Stomach smooth muscle (tissue), 2 donors: Measurements from ENCODE around the gene VPS37D.
"Not testable (repeated sequence)": the region's sequence is repeated elsewhere in the genome, so short reads cannot be mapped to it uniquely, and the experiment has no call there.

Experiments used
- H3K27ac ChIP-seq: one replicate; pipeline ENCODE4 v1.7.0; 2013; ENCODE audit warnings: mild to moderate bottlenecking, low read length, inconsistent platforms
- H3K27me3 ChIP-seq, 2 donors: one replicate each; pipeline ENCODE4 v1.7.0; 2013; ENCODE audit warnings: low read length in 2 of 2; ENCODE audit not compliant: insufficient read depth in 2 of 2, control insufficient read depth in 1 of 2
- H3K36me3 ChIP-seq, 2 donors: one replicate each; pipeline ENCODE4 v1.7.0; 2013; ENCODE audit warnings: low read length in 2 of 2; ENCODE audit not compliant: control insufficient read depth in 2 of 2, insufficient read depth in 2 of 2
- H3K4me1 ChIP-seq: one replicate; pipeline ENCODE4 v1.7.0; 2013; ENCODE audit warnings: low read length; ENCODE audit not compliant: control insufficient read depth, insufficient read depth
- H3K4me3 ChIP-seq, 2 donors: one replicate each; pipeline ENCODE4 v1.7.0; 2013; ENCODE audit warnings: low read length in 2 of 2
- H3K9ac ChIP-seq, 2 donors: one replicate each; pipeline ENCODE4 v1.7.0; 2013; ENCODE audit warnings: low read length in 2 of 2, mild to moderate bottlenecking in 1 of 2
- H3K9me3 ChIP-seq, 2 donors: one replicate each; pipeline ENCODE4 v1.7.0; 2013; ENCODE audit warnings: low read length in 2 of 2; ENCODE audit not compliant: control insufficient read depth in 2 of 2
- donor health status: healthy.
- donor health status: Pancreatic carcinoma.

The VPS37D gene

DNA sequence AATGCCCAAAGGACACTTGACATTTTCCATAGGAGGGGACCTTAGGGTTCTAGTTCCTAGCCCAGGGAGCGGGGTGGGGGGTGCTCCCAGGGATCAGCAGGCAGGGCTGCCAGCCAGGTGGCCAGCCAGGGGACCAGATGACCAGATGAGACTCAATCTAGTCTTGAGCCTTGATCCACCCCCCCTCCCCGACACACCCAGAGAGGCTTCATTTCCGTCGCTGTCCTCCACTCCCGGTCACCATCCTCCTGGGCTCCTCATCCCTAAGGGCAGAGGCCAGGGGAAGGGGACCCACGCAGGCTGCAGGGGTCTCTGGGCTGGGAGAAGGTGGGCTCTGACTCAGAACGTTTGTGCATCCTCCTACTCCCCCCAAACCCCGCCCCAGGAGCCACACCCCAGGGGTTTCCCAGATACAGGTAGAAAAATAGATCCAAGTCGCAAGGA, 50.8 kb downstream of the VPS37D start:
- Histone ChIP-seq H3K9ac (peak overlapping the region; percentile 47 to 75), H3K27ac (peak overlapping the region; percentile 11), H3K36me3 (peaks cover 0 to 5% of the 10 kb centered on the region in 2 donors), H3K4me3 (peak overlapping the region; percentile 80), H3K9me3 (no peaks in the 10 kb centered on the region), H3K27me3 (no peaks in the 10 kb centered on the region), H3K4me1 (peaks cover 49% of the 10 kb centered on the region)

DNA sequence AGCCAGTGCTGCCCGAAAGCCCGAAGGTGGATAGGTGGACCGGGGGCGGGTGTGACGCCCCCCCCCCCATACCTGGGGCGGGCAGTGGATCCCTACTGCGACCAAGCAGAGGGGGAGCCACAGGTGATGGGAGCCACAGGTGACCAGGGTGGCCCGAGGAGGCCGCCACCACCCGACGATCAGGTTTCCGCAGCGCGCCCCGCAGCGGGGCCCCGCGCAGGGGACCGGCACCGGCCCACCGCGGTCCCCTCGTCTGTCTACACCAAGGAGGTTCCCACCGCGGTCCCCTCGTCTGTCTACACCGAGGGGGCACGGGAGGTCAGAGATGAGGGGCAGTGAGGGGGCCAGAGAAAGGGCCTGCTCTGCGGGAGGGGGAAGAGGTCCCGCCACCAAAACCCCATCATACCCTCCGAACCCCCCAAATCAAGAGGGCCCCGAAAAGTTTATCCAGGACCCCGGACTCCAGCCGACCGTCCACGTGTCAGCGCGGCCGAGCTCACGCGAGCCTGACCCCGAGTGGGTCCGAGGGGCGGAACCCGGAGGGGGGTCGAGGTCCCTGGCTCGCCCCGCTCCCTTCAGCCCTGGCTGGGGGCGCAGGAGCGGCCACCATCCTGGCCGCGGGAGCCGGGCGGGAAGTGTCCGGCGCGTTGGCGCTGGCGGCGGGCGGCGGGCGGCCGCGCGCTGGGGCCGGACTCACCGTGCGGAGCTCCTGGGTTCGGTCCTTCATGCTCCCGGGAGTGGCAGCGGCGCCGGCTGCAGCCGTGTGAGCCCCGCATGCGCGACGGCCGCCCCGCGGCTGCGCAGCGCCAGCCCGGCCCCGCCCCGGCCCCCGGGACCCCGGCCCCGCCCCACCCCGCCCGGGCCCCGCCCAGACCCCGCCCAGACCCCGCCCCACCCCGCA, 51.5 kb downstream of the VPS37D start, which contains the start of gene STX1A:
Gene STX1A (minus strand): TSS at position 765 of the 901 bp plus-strand sequence. CDS start 38 bp downstream, at position 727.
- Histone ChIP-seq H3K36me3 (peaks cover 0 to 5% of the 10 kb centered on the region in 2 donors), H3K27ac (peak within 1 kb of the TSS; percentile 41), H3K27me3 (no peaks in the 10 kb centered on the region), H3K9ac (peak within 1 kb of the TSS; percentile 47 to 75), H3K4me3 (peak within 1 kb of the TSS; percentile 80), H3K9me3 (no peaks in the 10 kb centered on the region), H3K4me1 (peaks cover 49% of the 10 kb centered on the region)

DNA sequence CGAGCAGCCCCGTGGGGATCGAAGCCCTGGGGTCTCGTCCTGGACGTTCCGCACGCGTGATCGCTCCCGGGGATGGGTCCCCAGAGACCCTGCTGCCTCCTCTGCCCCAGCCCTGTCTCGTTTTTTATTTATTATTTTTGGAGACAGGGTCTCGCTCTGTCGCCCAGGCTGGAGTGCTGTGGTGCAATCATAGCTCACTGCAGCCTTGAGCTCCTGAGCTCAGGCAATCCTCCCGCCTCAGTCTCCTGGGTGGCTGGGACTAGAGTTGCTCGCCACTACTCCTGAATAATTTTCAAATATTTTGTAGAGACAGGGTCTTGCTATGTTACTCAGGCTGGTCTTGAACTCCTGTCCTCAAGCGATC, 52.2 kb downstream of the VPS37D start:
- Histone ChIP-seq H3K27me3 (no peaks in the 10 kb centered on the region), H3K4me3 (peak overlapping the region in 1 of 2 donors; percentile 57), H3K4me1 (peaks cover 49% of the 10 kb centered on the region), H3K36me3 (peaks cover 0 to 5% of the 10 kb centered on the region in 2 donors), H3K9ac (no peak overlapping the region), H3K27ac (peak overlapping the region; percentile 41), H3K9me3 (no peaks in the 10 kb centered on the region)

DNA sequence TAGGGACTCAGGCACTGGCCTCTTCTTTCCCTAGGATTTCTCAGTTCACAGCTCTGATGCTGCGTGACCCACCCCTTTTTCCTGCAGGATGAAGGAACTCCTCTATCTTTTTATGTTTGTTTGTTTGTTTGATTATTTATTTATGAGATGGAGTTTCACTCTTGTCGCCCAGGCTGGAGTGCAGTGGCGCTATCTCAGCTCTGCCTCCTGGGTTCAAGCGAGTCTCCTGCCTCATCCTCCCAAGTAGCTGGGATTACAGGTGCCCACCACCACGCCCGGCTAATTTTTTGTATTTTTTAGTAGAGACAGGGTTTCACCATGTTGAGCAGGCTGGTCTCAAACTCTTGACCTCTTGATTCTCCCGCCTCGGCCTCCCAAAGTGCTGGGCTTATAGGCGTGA, 52.8 kb downstream of the VPS37D start:
- not testable (repeated sequence) for H3K4me3 ChIP-seq, H3K36me3 ChIP-seq, H3K27me3 ChIP-seq, H3K9me3 ChIP-seq, H3K9ac ChIP-seq
- H3K27ac ChIP-seq: peak overlapping the region; percentile 41
- peaks cover 47% of the 10 kb centered on the region for H3K4me1 ChIP-seq

DNA sequence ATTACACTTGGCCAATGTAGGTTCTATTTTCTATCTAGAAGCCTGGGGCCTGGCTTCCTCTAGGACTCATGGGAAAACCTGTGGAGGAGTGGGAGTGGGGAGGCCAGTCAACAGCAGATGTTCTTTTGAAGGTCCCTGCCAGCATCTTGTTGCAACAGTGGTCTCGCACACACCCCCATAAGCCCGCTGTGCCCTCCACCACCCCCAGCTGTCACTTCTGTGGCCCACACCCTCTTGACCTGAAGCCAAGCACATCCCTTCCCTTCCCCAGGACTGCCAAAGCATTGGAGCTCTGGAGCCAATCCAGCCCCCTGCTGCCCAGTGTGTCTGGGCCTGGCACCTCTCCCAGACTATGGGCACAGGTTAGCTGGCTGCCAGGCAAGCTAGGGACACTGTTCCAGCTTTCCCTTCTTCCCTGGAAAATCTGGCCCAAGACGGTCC, 53.8 kb downstream of the VPS37D start:
- Histone ChIP-seq H3K4me3 (no peak overlapping the region), H3K9me3 (no peaks in the 10 kb centered on the region), H3K27me3 (peaks cover 0 to 3% of the 10 kb centered on the region in 2 donors), H3K36me3 (no peaks in the 10 kb centered on the region), H3K9ac (no peak overlapping the region), H3K4me1 (peaks cover 37% of the 10 kb centered on the region), H3K27ac (peak overlapping the region; percentile 58)
